H1 (cell line): Measurements from ENCODE around the gene NRTN. TPM values are rescaled to one million over a fixed set of nuclear protein-coding genes. Genes with fewer than 3 reads are reported as not detected.

Experiments
- CTBP2 ChIP-seq: IDR thresholded peaks from 2 replicates; pipeline ENCODE4 v1.7.0; 2011; ENCODE audit warnings: borderline replicate concordance, mild to moderate bottlenecking, moderate library complexity, mixed read lengths, low read length; ENCODE audit not compliant: insufficient read depth, insufficient read length
- HDAC2 ChIP-seq, 2 experiments: fragments of 300-600 bp in 1 of 2; sonication (generic) in 1 of 2; IDR thresholded peaks; 2 replicates each; pipeline ENCODE4 v1.6.1; 2011 to 2012; ENCODE audit warnings: low read depth in 2 of 2, low read length in 2 of 2, mild to moderate bottlenecking in 2 of 2, moderate library complexity in 2 of 2, borderline replicate concordance in 1 of 2, inconsistent platforms in 1 of 2
- SIRT6 ChIP-seq: IDR thresholded peaks from one replicate; pipeline ENCODE4 v1.7.1; 2012; ENCODE audit warnings: low read length, inconsistent platforms
- TCF12 ChIP-seq: IDR thresholded peaks from 2 replicates; pipeline ENCODE4 v1.6.1; 2011; ENCODE audit warnings: low read depth, mild to moderate bottlenecking, low read length
- polyA plus RNA-seq, 7 experiments: library from polyadenylated mRNA; depleted of rRNA in 3 of 7; stranded (reverse) in 5 of 7; unstranded in 2 of 7; fragments of >200 nt in 5 of 7; fragments of 200-250 nt in 2 of 7; gene quantifications; 1 replicate in 5 of 7; 2 replicates in 1 of 7; 4 replicates in 1 of 7; pipeline versions ENCODE4 v1.2.1 to v1.2.3, GENCODE V29; 2011 to 2013; ENCODE audit warnings: missing spikeins in 2 of 7, mixed read lengths in 2 of 7
- total RNA-seq: library from RNA; stranded (reverse); fragmentation: NEBNext Ultra II Directional; extraction: Animal tissue kit (Norgen Biotek cat#: 25700); gene quantifications from 2 replicates; pipeline ENCODE4 v1.2.1, GENCODE V29; 2021

NRTN gene
- total and polyA plus RNA-seq, 2 of the 8 experiments (the other 6 are each of a cell fraction or from before 2014, with no cell fraction given): 3.9 to 5.3 TPM

GRCh38 chr19:5786593-5787408, 18.1 kb upstream of the NRTN start (continued):
- no peak for TF ChIP-seq HDAC2 (IDR thresholded peaks at IDR 0.05; ENCODE audit: borderline replicate concordance in 1 of 2, low read depth in 2 of 2, low read length in 2 of 2)
- no peak for TF ChIP-seq SIRT6
- no peak for TF ChIP-seq TCF12
- TF ChIP-seq CTBP2: no peak
